Transverse colon (tissue), 4 donors: ENCODE measurements around the gene PTPRB. TPM values are rescaled to one million over a fixed set of nuclear protein-coding genes. Genes with fewer than 3 reads are reported as not detected.

Experiments used
- DNase-seq: peaks from one replicate; pipeline ENCODE4 v3.0.0-alpha.2; 2019
- H3K27ac ChIP-seq, 4 donors: fragments of 200-600 bp; sonication (generic); 2 replicates each; pipeline ENCODE4 v1.5.1; 2016 to 2018; ENCODE audit warnings: inconsistent platforms in 4 of 4
- H3K27me3 ChIP-seq: fragments of 200-600 bp; sonication (generic); 2 replicates; pipeline ENCODE4 v1.5.1; 2017; ENCODE audit warnings: inconsistent platforms
- H3K36me3 ChIP-seq, 4 donors: fragments of 200-600 bp; sonication (generic); 2 replicates each; pipeline ENCODE4 v1.5.1; 2017 to 2019; ENCODE audit warnings: inconsistent platforms in 4 of 4
- H3K4me1 ChIP-seq, 4 donors: fragments of 200-600 bp; sonication (generic); 2 replicates each; pipeline ENCODE4 v1.5.1; 2017 to 2020; ENCODE audit warnings: inconsistent platforms in 4 of 4
- H3K4me3 ChIP-seq, 4 donors: fragments of 200-600 bp; sonication (generic); 1 replicate in 1 of 4; 2 replicates in 3 of 4; pipeline versions ENCODE4 v1.5.1 to v1.6.1; 2017 to 2019; ENCODE audit warnings: inconsistent platforms in 4 of 4
- H3K9me3 ChIP-seq, 2 donors: fragments of 200-600 bp; sonication (generic); 2 replicates each; pipeline ENCODE4 v1.5.1; 2017 to 2019; ENCODE audit warnings: inconsistent platforms in 2 of 2
- EP300 ChIP-seq: sonication (generic); formaldehyde crosslinking; IDR thresholded peaks from one replicate; pipeline ENCODE4 v1.6.1; 2017; ENCODE audit warnings: antibody characterized with exemption, low read depth
- POLR2A ChIP-seq: fragments of 450-650 bp; IDR thresholded peaks from one replicate; pipeline ENCODE4 v1.6.1; 2016; ENCODE audit warnings: antibody characterized with exemption, mild to moderate bottlenecking, moderate library complexity
- POLR2AphosphoS5 ChIP-seq, 3 donors: sonication (generic); formaldehyde crosslinking; IDR thresholded peaks; one replicate each; pipeline ENCODE4 v1.6.1; 2016; ENCODE audit warnings: antibody characterized with exemption in 3 of 3
- WGBS, 2 donors: methylation state at CpG; one replicate each; pipeline ENCODE4 v1.1.5; 2018; ENCODE audit warnings: low coverage in 1 of 2; 5-methylcytosine and 5-hydroxymethylcytosine counted together
- in situ Hi-C, 4 donors: fragments of 200-750 bp; cut with MboI; loops; one replicate each; pipeline versions ENCODE4 v1.15.0 to v1.15.1; 2017; ENCODE audit warnings: low sequenced_read_pairs in 3 of 4, low pct_ligation_motif_present in 1 of 4, low pct_unique_long_range_greater_than_20kb in 1 of 4
- intact Hi-C: fragments of 100-400 bp; cut with DNase I; formaldehyde crosslinking; loops from one replicate; pipeline ENCODE4 v1.15.1; 2023; ENCODE audit warnings: low total_unique reads
- total RNA-seq, 4 donors: library from RNA; depleted of rRNA; stranded (reverse); fragments of >200 nt; gene quantifications; one replicate each; pipeline ENCODE4 v1.1.0, GENCODE V29; 2016
- TF ChIP-seq, protein P1 (sequence below), 5 experiments: fragments of 200-600 bp in 3 of 5; fragments of 450-650 bp in 2 of 5; sonication (generic) in 3 of 5; IDR thresholded peaks; 1 replicate in 2 of 5; 2 replicates in 3 of 5; pipeline ENCODE4 v1.5.1; 2016 to 2017; ENCODE audit warnings: antibody characterized with exemption in 5 of 5, inconsistent platforms in 3 of 5, mild to moderate bottlenecking in 2 of 5, moderate library complexity in 1 of 5

The PTPRB gene
- total RNA-seq, 4 donors from 2014 or later = 17.2 to 29.7 (median 26.2) TPM

DNA sequence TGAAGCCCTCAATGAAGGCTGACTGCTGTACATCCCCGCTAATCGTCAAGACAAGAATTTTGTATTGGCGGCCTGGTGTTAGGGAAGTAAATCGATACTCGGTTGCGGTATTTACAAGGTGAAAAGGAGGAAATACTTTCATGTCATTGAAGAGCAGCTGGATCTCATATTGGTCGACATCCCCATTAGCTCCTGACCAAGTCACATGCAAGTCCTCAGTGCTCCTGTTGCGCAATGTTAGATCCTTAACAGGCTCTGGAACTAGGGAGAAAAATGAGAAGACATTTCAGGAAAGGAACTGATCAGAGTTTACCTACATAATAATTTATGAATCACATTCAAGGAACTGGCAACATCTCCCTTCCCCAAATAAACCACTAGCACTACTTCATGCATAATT, 66.2 kb downstream of the PTPRB start:
- Histone ChIP-seq H3K9me3 (no peaks in the 10 kb centered on the region), H3K36me3 (no peaks in the 10 kb centered on the region), H3K4me1 (no peaks in the 10 kb centered on the region), H3K27me3 (no peaks in the 10 kb centered on the region), H3K4me3 (no peak overlapping the region), H3K27ac (no peak overlapping the region)
- no peak for DNase-seq
- in situ Hi-C loops (loop anchor here in 3 of 4 donors (5.0 to 25.0 kb wide), 3 partner anchors 359 to 676 kb away; no protein-coding TSS in a partner anchor), intact Hi-C loops (no loop called here)
- TF ChIP-seq, protein P1, sequence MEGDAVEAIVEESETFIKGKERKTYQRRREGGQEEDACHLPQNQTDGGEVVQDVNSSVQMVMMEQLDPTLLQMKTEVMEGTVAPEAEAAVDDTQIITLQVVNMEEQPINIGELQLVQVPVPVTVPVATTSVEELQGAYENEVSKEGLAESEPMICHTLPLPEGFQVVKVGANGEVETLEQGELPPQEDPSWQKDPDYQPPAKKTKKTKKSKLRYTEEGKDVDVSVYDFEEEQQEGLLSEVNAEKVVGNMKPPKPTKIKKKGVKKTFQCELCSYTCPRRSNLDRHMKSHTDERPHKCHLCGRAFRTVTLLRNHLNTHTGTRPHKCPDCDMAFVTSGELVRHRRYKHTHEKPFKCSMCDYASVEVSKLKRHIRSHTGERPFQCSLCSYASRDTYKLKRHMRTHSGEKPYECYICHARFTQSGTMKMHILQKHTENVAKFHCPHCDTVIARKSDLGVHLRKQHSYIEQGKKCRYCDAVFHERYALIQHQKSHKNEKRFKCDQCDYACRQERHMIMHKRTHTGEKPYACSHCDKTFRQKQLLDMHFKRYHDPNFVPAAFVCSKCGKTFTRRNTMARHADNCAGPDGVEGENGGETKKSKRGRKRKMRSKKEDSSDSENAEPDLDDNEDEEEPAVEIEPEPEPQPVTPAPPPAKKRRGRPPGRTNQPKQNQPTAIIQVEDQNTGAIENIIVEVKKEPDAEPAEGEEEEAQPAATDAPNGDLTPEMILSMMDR (IDR thresholded peaks at IDR 0.05) = no peak
- TF ChIP-seq EP300 (no peak), POLR2AphosphoS5 (IDR thresholded peaks at IDR 0.05) (no peak), POLR2A (no peak)
- WGBS, 2 donors = 93 to 100% methylated on average over 4 to 8 of the region's 8 CpGs

DNA sequence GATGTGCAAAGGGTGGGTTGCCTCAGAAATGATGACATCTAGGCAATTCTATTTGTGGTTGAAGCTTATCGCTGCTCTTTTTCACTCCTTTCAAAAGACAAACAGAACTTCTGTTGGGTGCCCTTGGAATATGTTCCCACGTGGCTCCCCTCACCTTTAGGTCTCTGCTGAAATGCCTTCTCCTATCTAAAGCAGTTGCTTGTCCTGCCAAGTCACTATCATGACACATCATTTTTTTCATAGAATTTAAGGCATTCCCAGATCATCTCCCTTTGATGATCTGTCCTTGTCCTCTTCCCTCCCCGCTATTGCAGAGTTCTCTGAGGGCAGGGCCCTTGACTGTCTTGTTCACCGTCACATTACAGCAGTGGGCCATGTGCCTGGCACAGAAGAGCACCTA, 75.7 kb downstream of the PTPRB start:
- Histone ChIP-seq H3K27ac (peak overlapping the region in 1 of 4 donors; percentile 15), H3K9me3 (no peaks in the 10 kb centered on the region), H3K27me3 (no peaks in the 10 kb centered on the region), H3K4me3 (no peak overlapping the region), H3K4me1 (no peaks in the 10 kb centered on the region), H3K36me3 (no peaks in the 10 kb centered on the region)
- intact Hi-C loops = no loop called here
- 80 to 88% methylated on average over 1 to 4 of the region's 4 CpGs for WGBS, 2 donors
- no peak for TF ChIP-seq POLR2A
- TF ChIP-seq EP300 = no peak
- TF ChIP-seq, protein P1 (IDR thresholded peaks at IDR 0.05) = no peak
- TF ChIP-seq POLR2AphosphoS5 (IDR thresholded peaks at IDR 0.05) = no peak
- in situ Hi-C loops = loop anchor here in 1 of 4 donors (25.0 kb wide), 1 partner anchor 349 kb away; no protein-coding TSS in a partner anchor
- no peak for DNase-seq

- Histone ChIP-seq H3K27ac (peak overlapping the region in 2 of 4 donors; percentile 15 to 17), H3K27me3 (no peaks in the 10 kb centered on the region), H3K4me1 (no peaks in the 10 kb centered on the region), H3K9me3 (no peaks in the 10 kb centered on the region), H3K4me3 (no peak overlapping the region), H3K36me3 (no peaks in the 10 kb centered on the region)
- WGBS, 2 donors = 49 to 61% methylated on average over 6 to 7 of the region's 7 CpGs
- intact Hi-C loops = no loop called here
- in situ Hi-C loops = loop anchor here in 1 of 4 donors (25.0 kb wide), 1 partner anchor 348 kb away; no protein-coding TSS in a partner anchor
- TF ChIP-seq EP300 (no peak), POLR2A (no peak), POLR2AphosphoS5 (IDR thresholded peaks at IDR 0.05) (no peak)
- TF ChIP-seq, protein P1 (IDR thresholded peaks at IDR 0.05) = no peak
- peak; percentile 57 for DNase-seq
These were observed 76.6 kb downstream of the PTPRB start for GRCh38 chr12:70560671-70561070.

DNA sequence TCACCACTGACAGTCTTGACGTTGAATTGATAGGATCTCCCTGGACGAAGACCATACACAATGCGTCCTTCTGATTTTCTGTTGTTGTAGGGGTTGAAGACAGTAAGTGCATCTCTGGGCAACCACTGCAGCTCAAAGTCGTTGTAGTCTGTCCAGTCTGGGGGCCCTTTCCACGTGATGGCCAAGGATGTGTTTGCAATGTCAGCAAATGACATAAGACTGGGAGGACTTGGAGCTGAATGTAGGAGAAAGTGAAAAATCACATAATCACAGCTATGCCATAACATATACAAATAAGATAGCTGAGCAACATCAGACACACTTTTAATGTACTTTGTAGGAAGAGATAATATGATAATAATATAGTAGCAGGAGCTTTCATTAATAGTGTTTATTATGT, 77.8 kb downstream of the PTPRB start:
- intact Hi-C loops = no loop called here
- no peak overlapping the region for H3K4me3 ChIP-seq
- H3K4me1 ChIP-seq = no peaks in the 10 kb centered on the region
- H3K36me3 ChIP-seq = no peaks in the 10 kb centered on the region
- in situ Hi-C loops = loop anchor here in 1 of 4 donors (25.0 kb wide), 1 partner anchor 347 kb away; no protein-coding TSS in a partner anchor
- no peaks in the 10 kb centered on the region for H3K27me3 ChIP-seq
- no peaks in the 10 kb centered on the region for H3K9me3 ChIP-seq
- 80 to 82% methylated on average over 5 of the region's 5 CpGs for WGBS, 2 donors
- H3K27ac ChIP-seq = no peak overlapping the region
- no peak for DNase-seq
- no peak for TF ChIP-seq POLR2AphosphoS5 (IDR thresholded peaks at IDR 0.05)
- TF ChIP-seq EP300 = no peak
- TF ChIP-seq, protein P1 (IDR thresholded peaks at IDR 0.05) = no peak
- no peak for TF ChIP-seq POLR2A
